Activated T-cell treated with anti-CD3 and anti-CD28 coated beads for 1 hour (primary cell): Measurements from ENCODE around the gene LAMC3.

Source experiments
- DNase-seq: peaks from one replicate; pipeline ENCODE4 v3.0.0-alpha.2; 2020; ENCODE audit warnings: low read depth

LAMC3 gene

DNA sequence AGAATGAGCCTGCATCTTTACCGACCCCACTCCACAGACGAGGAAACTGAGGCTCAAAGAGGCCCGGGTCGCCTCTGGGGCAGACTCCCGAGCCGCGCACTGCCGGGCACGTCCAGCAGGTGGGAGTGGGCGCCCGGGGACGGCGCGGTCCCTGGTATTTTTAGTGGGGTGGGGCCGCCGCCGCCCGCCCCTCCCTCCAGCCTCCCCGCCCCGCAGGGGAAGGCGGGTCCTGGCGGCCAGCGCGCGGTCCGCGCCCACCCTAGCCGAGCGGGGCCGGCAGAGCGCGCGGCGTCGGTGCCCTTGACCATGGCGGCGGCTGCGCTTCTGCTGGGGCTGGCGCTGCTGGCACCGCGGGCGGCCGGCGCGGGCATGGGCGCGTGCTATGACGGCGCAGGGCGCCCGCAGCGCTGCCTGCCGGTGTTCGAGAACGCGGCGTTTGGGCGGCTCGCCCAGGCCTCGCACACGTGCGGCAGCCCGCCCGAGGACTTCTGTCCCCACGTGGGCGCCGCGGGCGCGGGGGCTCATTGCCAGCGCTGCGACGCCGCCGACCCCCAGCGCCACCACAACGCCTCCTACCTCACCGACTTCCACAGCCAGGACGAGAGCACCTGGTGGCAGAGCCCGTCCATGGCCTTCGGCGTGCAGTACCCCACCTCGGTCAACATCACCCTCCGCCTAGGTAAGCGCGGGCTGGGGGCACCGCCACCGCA lies at the start of gene LAMC3:
TSS of gene LAMC3 (plus strand) at position 266 of the 710 bp plus-strand sequence. CDS start at position 307, 41 bp downstream.
- no peak for DNase-seq

DNA sequence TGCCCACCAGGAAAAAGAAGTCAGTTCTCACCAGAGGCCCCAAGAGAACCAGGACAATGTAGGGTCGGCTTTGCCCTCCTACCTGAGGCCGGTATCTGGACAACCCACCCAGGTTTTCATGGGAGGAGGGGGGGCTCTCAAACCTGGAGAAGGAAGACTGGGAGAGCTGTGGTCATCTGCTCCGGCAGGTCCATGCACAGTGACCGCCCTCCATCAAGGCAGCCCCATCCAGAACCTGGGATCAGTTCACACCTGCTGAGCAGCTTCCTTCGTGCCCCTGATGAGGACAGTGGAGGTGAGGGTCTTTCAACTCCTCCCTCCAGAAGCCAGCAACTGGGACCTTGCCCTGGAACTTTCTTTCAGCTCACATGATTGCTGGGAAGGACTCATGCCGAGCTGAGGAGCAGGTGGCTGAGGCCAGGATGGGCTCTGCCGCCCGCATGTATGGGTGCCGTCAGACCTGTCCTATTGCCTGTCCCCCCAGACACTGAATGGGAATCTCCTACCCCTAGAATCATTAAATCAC lies 49.1 kb upstream of the LAMC3 start:
- DNase-seq: no peak

DNA sequence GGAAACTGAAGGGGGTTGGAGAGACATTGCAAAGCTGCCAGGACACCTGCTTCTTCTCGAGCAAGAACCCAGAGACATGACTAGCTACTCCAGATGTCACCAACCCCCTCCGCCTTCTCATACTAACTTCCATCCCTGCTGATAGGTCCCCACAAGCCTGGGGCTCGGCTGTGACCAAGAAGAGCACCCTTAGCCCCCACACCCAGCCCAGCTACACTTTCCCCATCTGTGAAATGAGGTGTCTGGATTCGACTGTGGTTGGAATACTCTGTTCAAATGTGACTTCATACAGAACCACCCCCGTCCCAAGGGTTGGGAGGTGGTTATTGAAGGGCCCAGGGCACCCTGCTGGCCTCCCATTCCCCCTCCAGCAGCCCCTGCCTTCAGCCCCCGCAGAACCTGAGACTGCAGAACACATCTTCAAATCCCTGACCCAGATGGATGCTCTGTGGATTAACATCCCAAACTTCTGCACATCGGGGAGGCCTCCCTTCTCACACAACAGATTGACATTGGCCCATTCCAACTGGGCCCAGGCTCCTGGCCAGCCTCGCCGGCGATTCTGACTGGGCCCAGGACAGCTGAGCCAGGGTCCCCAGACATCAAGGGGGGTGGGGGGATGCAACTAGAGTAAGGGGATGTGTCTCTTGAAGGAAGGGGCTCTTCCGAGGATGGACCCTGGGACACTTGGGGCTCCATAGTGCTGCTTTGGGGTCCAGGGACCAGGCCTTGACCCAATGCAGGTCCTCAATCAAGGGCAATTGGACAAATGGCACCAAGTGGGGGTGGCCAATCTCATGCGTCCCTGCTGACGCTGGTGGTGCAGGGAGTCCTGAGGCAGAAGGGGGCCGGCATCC lies 48.2 kb upstream of the LAMC3 start:
- DNase-seq: no peak

DNA sequence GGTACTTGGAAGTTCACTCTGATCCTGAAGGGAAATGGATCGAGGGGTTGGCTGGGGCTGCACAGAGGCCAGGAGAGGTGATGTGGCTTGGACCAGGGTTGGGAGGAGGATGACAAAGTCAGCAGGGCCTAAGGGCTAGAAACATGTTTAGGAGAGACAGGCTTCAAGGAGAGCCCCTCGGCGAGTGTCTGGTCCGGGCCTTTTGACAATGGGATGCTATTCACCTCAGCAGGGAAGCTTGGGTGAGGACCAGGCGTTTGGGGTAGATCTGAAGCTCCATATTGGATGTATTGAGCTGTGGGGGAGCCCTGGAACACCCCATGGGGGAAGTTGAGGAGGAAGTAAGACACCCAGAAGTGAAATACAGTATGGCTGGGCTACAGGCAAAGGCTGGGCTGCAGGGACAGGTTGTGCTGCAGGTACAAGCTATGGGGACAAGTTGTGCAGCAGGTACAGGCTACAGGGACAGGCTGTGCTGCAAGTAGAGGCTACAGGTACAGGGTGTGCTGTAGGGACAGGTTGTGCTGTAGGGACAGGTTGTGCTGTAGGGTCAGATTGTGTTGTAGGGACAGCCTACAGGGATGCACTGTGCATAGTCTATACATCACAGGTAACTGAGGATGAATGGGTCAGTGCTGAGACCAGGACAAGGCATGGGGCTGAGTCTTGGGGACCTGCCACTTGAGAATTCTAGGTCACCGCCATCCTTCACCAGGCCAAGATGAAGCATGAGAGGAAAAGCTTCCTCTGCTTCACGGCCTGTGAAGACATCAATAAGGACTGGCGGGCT lies 47.3 kb upstream of the LAMC3 start:
- DNase-seq: no peak

DNA sequence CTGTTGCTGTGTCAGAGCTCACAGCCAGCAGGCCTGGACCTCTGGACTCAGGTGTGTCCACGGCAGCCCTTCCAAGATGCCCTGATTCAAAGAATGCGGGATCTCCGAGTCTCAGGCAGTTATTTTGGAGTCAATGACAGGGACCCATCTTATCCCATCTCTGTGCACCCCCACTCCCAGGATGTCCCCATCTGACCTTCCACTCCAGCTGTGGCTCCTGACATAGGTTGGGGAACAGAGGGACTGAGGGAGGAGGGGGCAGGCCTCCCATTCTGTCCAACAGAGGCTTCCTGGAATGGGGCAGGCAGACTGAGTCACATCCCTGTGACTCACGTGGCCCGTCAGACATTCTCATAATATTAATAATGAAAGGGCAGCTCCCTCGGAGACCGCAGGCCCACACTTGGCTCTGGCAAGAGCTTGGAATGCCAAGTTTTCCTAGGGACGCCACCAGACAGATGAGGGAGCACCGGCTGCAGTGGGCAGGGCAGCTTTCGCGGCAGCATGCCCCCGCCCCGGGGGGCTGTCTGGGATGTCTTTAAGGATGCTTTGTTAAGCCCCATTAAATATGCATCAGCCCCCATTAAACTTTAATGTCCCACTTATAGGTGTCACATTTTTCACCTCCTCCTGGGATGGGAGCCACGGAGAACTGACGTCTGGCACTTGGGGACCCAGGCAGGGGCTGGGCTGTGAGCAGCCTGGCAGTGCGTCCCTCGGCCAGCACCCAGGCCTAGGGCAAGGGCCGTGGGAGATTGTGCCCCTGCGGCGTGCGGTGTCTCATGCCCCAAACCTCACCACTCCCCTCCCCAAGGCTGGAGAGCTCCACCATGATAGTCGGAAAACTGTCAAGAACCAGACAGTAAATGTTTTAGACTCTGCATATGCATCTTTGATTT lies 46.3 kb upstream of the LAMC3 start:
- no peak for DNase-seq

DNA sequence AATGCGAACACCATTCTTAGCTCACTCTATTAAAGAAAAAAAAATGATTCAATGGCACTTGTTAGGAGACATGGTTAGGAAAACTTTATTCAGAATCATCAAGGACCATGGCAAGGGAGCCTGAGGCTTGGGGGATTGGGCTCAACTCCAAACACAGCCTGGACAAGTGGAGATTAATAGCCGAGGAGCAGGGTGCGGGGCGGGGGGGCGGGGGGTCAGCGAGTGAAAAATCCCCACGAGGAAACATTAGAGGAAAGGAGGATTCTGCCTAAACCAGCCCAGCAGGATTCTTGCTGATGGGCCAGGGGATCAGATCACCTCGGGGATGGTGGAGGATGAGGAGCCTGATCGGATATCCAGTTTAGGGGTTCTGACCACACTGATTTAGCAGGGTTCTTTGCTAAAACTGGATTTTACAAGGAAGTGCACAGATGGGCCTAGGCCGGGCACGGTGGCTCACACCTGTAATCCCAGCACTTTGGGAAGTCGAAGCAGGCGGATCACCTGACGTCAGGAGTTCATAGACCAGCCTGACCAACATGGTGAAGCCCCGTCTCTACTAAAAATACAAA lies 45.6 kb upstream of the LAMC3 start:
- no peak for DNase-seq

DNA sequence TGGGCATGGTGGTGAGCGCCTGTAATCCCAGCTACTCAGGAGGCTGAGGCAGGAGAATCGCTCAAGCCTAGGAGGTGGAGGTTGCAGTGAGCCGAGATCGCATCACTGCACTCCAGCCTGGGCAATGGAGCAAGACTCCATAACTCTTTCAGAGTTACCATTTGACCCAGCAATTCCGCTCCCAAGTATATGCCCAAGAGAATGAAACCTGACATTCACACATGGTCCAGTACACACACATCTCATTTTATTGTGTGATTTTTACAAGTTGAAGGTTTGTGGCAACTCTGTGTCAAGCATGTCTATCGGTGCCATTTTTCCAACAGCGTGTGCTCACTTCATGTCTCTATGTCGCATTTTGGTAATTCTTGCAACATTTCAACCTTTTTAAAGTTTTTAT lies 45.1 kb upstream of the LAMC3 start:
- no peak for DNase-seq

DNA sequence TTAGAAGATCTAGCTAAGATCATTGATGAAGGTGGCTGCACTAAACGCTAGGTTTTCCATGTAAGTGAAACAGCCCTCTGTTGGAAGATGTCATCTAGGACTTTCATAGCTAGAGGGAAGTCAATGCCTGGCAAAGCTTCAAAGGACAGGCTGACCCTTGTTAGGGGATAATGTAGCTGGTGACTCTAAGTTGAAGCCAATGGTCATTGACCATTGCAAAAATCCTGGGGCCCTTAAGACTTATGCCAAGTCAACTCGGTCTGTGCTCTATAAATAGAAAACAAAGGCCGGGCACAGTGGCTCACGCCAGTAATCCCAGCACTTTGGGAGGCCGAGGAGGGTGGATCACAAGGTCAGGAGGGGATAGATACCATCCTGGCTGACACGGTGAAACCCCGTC lies 43.3 kb upstream of the LAMC3 start:
- no peak for DNase-seq

DNA sequence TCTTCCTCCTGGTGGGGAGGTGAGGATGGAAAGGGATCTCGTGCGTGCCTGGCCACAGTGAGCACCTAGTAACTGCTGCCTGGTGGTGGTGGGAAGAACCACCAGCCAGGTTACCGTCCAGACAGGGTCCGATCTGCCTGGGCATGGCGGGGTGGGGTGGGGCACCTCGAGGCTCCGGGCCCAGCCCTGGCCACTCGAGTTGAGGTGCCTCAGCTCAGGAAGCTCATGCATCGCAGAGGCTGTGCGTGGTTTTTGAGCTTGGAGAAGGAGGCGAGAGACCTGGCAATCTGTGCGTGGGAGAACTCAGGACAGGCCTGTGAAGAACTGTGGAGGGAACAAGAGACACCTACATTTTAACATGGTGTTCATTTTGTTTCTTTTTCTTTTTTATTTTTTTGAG lies 38.9 kb upstream of the LAMC3 start:
- no peak for DNase-seq

DNA sequence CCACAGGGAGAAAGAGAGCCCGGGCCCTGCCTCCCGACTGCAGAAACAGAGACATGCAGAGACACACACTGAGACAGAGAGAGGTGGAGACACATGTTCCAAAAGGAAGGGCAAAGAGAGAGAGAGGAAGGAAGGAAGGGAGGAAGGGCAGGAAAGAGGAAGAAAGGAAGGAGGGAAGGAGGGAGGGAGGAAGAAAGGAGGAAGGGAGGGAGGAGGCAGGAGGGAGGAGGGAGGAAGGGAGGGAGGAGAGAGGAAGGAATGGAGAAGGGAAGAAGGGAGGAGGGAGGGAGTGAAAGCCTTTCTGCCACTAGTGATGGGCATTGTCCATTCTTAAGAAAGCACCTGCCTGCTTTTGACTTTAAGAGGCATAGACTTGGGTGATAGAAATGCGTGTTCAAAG lies 38.1 kb upstream of the LAMC3 start:
- DNase-seq: no peak

DNA sequence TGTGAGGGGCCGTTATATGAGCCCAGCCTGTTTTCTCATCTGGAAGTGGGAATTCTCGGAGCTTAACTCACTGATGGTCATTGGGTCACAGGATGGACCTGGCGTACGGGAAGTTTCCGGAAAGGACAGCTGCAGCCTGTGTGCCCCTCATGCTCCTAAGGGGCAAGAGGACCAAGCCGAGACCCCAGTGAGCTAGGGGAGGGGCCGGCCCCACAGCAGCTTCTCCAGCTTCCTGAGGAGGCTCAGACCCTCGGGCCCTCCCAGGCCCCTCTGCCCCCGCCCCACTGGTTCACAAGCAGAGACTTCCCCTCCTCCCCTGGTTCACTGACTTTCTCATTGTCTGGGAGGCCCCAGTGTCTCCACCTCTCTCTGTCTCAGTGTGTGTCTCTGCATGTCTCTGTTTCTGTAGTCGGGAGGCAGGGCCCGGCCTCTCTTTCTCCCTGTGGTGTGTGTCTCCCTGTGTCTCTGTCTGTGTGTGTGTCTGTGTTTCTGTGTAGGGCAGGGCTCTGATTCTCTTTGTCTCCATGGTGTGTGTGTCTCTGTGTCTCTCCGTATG lies 37.6 kb upstream of the LAMC3 start:
- DNase-seq: no peak

DNA sequence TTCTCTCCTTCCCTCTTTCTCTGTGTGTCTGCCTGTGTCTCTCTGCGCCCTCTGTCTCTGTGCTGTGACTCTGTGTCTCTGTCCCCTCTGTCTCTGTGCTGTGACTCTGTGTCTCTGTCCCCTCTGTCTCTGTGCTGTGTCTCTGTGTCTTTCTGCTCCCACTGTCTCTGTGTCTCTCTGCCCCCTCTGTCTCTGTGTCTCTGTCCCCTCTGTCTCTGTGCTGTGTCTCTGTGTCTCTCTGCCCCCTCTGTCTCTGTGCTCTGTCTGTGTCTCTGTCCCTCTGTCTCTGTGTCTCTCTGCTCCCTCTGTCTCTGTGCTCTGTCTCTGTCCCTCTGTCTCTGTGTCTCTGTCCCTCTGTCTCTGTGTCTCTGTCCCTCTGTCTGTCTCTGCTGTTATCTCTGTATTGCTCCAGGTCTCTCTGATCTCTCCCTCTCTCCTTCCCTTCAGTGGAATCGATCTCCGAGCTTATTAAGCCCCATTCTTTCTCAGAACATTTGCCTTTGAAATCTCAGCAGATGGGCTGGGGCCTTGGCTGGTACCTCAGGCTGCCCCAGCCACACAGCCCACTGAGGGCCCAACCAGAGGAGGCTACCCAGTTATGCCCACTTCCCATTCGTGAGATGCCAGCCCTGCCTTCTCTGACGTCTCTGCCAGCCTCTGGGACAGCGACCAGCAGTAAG lies 36.6 kb upstream of the LAMC3 start:
- DNase-seq: no peak

DNA sequence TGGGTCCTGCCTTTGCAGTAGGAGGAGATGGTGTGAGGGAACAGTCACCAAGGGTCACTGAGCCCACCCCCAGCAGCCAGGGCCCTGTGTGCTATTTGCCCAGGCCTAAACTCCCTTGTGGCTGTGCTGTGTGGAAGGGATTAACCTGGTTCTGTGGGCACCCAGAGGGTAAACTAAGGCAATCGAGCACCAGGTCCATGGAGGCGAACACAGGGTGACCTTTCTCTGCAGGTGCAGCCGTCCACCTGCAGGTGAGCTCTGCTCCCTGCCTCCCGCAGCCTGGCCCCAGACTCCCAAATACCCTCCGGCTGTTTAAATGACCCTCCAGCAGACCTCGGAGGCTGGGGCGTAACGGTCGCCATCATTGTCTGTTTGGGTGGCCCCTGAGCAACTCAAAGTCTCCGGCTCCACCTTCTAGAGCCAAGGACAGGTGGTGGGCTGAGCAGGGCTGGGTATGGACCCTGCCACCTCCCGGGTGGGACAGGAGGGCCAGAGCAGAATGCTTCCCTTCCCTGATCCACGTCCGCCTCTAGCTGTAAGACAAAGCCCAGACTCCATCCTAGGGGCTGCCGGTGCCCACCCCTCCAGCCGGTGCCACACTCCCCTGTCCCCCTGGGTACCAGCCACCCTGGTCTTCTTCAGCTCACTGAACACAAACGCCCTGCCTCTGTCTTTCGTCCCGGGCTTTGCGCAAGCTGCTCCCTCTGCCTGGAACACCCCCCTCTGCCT lies 35.9 kb upstream of the LAMC3 start:
- DNase-seq: no peak

DNA sequence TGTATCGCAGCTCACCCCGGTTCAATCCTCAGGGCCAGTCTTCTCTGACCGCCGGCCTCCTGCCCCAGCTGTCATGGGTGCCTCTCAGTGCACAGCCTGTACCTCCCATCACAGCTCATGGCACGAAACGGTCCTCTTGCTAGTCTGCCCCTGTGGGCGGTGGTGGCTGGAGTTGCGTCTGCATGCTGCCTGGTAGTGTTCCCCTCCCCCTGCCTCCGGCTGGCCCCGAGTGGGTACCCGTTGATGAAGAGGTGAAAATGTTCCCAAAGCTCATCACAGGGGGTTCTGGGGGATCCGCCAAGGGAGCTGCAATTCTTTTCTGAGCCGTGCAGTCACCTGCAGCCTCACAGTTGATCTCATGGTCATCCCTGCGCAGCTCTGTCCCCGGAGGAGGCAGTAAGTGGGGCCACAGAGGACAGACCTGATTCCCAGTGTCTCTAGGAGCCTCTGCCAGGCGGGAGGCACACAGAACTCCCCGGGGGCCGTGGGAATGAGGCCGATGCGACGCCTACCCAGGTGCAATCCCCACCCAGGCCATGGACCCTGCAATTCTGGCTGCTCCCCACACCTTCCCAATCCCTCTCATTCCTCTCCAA lies 35.2 kb upstream of the LAMC3 start:
- DNase-seq: no peak

DNA sequence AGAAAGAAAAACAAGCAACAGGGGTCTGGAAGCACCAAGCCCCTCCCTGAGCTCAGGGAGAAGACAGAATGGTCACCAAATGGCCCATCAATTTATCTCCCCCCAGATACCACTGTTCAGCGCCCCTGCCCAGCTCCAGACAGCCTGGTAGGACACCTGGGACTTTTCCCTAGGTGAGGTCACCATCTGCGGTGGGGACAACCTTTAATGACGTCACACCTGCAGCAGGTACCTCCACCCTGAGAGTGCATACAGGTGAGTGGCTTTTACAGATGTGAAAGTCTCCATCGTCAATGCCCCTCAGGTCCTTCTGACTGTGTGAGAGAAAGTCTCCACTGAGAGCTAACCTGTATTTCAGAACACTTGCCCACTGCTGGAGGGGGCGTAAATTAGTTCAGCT lies 34.3 kb upstream of the LAMC3 start:
- DNase-seq: no peak

DNA sequence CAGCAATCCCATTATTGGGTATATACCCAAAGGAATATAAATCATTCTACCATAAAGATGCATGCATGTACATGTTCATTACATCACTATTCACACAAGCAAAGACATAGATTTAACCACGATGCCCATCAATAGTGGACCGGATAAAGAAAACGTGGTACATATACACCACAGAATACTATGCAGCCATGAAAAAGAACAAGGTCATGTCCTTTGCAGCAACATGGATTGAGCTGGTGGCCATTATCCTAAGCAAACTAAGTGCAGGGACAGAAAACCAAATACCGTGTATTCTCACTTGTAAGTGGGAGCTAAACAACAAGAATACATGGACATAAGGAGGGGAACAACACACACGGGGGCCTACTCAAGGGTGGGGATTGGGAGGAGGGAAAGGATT lies 33.8 kb upstream of the LAMC3 start:
- no peak for DNase-seq

DNA sequence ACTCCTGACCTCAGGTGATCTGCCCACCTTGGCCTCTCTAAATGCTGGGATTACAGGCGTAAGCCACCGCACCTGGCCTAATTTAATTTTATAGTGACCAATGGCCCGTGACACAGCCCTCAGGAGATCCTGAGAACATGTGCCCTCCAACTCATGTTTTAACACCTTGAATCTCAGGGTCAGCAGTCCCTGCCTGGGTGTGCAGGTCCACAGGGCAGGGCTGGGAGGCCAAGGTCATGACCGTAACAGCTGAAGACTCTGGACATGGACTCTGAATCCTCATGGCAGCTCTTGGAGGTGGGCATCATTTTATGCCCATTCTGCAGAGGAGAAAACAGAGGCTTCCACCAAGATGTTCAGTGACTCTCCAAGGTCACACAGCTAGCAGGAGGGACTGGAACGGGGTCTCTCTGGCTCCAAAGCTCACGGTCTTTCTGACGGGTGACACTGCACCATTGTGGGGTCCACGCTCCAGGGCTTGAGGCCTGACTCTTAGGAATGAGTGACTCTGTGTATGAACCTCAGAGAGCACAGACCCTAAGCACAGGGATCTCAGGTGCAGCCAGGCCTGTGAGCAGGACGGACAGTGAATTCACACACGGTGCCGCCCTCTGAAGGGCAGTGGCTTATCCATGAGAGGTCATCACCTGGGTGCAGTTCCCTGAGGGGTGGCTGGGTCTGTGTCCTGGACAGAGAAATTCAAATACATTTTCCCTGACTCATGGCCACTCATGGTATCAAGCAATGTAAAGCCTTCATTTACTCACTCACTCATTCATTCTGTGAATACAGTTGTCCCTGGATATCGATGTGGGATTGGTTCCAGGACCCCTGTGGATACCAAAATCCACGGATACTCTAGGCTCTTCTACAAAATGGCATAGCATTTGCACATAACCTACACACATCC lies 32.8 kb upstream of the LAMC3 start:
- no peak for DNase-seq

DNA sequence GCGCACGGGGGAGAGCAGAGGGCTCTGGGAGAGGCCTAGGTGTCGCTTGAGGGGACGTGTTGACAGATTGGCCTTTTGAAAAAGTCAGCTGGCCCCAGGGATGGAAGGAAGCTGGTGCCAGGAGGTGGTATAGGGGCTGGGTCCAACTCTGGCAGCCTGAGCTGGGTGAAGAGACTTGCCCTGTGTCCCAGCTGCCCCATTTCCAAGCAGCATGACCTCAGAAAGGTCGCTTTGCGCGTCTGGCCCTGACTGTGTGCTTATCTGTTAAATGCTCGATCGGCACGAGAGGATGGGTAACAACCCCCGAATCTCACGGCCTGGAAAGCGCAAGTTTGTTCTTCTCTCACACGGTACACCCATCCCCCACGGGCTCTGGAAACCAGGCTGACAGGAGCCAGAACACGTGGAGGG lies 31.2 kb upstream of the LAMC3 start:
- DNase-seq: no peak
